Activated CD4-positive, alpha-beta T cell treated with anti-CD3 and anti-CD28 coated beads, Interleukin-2, Interleukin-4, amounts not matched to agents 100 ng/mL and 50 ng/mL, durations not matched to agents 16 hours and 8 hours (primary cell): ENCODE data around the gene SH3BP2.

Experiments used
- DNase-seq: peaks from one replicate; pipeline ENCODE4 v3.0.0-alpha.2; 2020; ENCODE audit warnings: low spot score

SH3BP2 gene

GRCh38 chr4:2819244-2820215 is 26.6 kb downstream of the SH3BP2 start:
- DNase-seq: no peak

- DNase-seq: no peak
Measured at GRCh38 chr4:2820216-2820982, 27.5 kb downstream of the SH3BP2 start.

- DNase-seq: no peak
Measured at GRCh38 chr4:2822461-2823300, 29.8 kb downstream of the SH3BP2 start.

DNA sequence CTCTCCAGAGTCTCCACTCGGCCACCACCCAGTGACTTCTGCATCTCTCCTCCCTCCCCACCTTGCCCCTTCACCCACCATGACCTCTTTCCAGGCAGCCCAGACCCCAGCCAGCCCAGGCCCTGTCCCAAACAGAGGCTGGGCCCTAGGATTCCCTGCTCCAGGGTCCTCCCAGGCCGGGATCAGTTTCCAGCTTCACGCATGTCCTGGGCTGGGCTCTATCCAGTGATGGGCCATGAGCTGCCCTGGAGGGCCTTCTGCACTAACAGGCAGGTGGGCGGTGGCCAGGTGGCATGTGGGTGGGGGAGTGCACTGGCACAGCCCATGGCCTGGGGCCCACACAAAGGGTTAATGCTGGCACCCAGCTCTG is 30.4 kb downstream of the SH3BP2 start:
- no peak for DNase-seq

- no peak for DNase-seq
Measured at GRCh38 chr4:2823671-2824328, 30.9 kb downstream of the SH3BP2 start.

DNA sequence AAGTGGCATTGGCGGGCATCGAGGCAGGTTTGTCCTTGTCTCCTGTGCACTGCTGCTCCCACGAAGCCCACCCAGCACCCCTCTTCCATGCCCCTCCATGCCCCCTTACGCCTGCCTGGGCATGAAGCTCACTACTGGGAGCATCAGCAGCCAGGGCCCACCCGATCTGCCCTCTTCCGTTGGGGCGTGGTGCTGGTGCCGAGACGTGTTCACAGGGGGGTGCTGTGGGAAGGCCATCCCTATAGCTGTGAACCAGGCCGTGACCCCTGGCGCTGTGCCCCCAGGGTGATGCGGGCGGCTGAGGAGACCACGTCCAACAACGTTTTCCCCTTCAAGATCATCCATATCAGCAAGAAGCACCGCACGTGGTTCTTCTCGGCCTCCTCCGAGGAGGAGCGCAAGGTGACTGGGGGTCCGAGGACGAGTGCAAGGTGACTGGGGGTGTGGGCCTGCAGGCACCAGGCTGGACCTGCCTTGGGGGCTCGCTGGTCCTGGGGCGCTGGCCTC is 31.5 kb downstream of the SH3BP2 start:
- no peak for DNase-seq

GRCh38 chr4:2824836-2825381 is 32.0 kb downstream of the SH3BP2 start:
- no peak for DNase-seq

- DNase-seq: no peak
Measured at GRCh38 chr4:2825740-2826139, 32.9 kb downstream of the SH3BP2 start.

- DNase-seq: no peak
Measured at GRCh38 chr4:2827071-2827873, 34.4 kb downstream of the SH3BP2 start.

- no peak for DNase-seq
Measured at GRCh38 chr4:2827874-2828751, 35.2 kb downstream of the SH3BP2 start.

DNA sequence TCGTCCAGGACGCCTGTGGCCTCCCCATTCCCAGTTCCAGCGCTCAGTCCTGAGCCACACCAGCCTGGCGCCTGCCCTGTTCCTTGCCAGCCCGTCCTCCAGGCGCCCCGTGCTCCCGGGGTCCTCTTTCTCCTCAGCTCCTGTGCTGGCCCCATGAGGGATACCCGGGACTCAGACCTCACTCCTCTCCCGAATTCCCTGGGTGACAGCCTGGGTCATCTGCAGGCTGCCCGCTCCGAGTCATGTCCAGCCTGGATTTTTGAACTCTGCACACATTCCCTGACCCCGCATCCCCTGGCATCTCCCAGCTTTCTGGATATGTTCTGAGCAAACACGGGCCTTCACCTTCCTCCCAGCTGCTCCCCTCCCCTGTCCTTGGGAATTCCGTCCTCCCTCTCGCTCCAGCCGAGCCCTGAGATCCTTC is 35.9 kb downstream of the SH3BP2 start:
- no peak for DNase-seq

DNA sequence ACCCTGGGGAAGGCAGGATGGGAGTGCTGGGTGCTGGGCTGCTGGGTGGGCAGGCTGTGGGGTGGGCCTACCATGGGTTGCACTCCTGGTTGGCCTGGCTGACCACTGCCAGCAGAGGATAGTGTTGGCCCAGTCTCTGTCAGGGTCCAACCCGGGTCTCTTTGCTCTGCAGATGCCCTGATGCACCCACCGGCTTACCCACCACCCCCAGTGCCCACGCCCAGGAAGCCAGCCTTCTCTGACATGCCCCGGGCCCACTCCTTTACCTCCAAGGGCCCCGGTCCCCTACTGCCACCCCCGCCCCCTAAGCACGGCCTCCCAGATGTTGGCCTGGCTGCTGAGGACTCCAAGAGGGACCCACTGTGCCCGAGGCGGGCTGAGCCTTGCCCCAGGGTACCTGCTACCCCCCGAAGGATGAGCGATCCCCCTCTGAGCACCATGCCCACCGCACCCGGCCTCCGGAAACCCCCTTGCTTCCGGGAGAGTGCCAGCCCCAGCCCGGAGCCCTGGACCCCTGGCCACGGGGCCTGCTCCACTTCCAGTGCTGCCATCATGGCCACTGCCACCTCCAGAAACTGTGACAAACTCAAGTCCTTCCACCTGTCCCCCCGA is 36.5 kb downstream of the SH3BP2 start:
- no peak for DNase-seq

GRCh38 chr4:2829933-2830451 is 37.1 kb downstream of the SH3BP2 start:
- no peak for DNase-seq

- no peak for DNase-seq
Measured at GRCh38 chr4:2830632-2831610, 38.0 kb downstream of the SH3BP2 start.

DNA sequence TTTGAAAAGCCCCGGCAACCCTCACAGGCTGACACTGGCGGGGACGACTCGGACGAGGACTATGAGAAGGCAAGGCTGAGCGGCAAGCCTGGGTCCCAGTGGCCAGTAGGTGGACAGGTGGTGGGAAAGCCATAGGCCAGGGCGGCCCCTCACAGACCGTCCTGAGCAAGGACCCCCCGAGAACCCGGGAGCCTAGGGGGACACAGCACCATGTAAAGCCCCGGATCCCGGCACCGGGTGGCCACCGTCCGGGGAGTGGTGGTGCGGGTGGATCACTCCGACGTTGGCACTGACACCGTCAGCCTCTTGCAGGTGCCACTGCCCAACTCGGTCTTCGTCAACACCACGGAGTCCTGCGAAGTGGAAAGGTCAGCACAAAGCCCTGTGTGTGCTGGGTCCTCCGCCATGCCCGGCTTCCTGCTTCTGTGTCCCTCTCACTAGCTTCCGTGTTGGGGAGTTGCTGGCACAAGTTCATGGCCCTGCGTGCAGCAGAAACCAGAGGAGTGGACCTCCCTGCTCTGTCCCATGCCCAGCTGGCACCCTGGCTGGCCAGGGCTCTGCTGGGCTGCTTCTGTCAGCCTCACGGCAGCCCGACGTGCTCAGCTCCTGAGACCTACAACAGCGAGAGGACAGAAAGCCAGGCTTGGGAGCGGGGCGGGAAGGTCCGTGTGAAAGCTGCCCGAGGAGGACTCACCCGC is 38.9 kb downstream of the SH3BP2 start:
- DNase-seq: no peak

DNA sequence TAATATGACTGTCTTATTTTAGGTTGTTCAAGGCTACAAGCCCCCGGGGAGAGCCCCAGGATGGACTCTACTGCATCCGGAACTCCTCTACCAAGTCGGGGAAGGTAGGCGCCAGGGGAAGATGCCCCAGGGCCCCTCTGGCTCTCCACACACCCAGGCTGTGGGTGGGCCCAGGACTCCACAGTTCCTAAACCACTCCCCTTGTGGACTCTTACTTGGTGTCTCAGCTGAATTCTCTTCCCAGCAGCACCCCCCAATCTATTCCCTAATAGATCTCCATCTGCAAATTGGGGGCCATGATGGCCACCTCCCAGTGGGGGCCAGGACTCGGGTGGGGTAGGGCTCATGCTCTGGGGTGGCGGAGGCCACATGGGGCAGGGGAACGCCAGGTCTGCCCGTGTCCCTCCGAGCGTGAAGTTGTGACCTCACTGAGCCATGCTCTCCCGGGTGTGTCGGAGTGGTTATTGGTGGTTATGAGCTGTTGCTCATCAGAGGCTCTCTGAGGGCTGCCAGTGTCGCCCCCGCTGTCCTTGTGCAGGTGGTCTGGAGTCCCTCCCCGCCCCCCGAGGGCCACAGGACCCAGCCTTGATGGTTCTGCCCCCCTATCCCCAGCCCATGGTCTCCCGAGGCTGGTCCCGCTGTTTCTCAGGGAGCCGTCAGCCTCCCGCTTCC is 39.6 kb downstream of the SH3BP2 start:
- no peak for DNase-seq
